ENCODE measurements around the gene COL17A1.

GRCh38 chr10:104096692-104097091 lies 11.0 kb upstream of the COL17A1 start:
- no peak for TF ChIP-seq CTCF (IDR thresholded peaks at IDR 0.05)
- no peak for TF ChIP-seq POLR2A (IDR thresholded peaks at IDR 0.05)
